ENCODE measurements around the gene PLA1A. TPM values are rescaled to one million over a fixed set of nuclear protein-coding genes. Genes with fewer than 3 reads are reported as not detected.
A peak's percentile ranks its signal among the peaks of the same experiment; 100 is the strongest.
"Not testable (repeated sequence)": the region's sequence is repeated elsewhere in the genome, so short reads cannot be mapped to it uniquely, and the experiment has no call there.

The PLA1A gene
- total RNA-seq, 4 donors from 2014 or later = 3.3 to 12.8 (median 7.3) TPM

GRCh38 chr3:119588112-119588511, 9.6 kb upstream of the PLA1A start:
- peak; percentile 40 for DNase-seq (ENCODE audit: low spot score)
- no peak for ATAC-seq (ENCODE audit: low FRiP score)
- no peak for TF ChIP-seq CTCF (IDR thresholded peaks at IDR 0.05)

GRCh38 chr3:119589102-119589773, 8.4 kb upstream of the PLA1A start:
- ATAC-seq (ENCODE audit: low FRiP score) = no peak
- no peak for TF ChIP-seq CTCF (IDR thresholded peaks at IDR 0.05)
- DNase-seq (ENCODE audit: low spot score) = no peak

- DNase-seq (ENCODE audit: low spot score) = no peak
- TF ChIP-seq CTCF (IDR thresholded peaks at IDR 0.05) = no peak
- no peak for ATAC-seq (ENCODE audit: low FRiP score)
These were observed 7.0 kb upstream of the PLA1A start for GRCh38 chr3:119590706-119591105.

GRCh38 chr3:119592861-119593260, 4.8 kb upstream of the PLA1A start:
- DNase-seq (ENCODE audit: low spot score) = no peak
- no peak for ATAC-seq (ENCODE audit: low FRiP score)
- TF ChIP-seq CTCF (IDR thresholded peaks at IDR 0.05) = no peak

GRCh38 chr3:119594066-119594465, 3.6 kb upstream of the PLA1A start:
- ATAC-seq (ENCODE audit: low FRiP score) (no peak), DNase-seq (ENCODE audit: low spot score) (no peak)
- TF ChIP-seq CTCF (IDR thresholded peaks at IDR 0.05) = no peak

- not testable (repeated sequence) for DNase-seq (ENCODE audit: low spot score); ATAC-seq (ENCODE audit: low FRiP score)
These were observed 2.8 kb upstream of the PLA1A start for GRCh38 chr3:119594929-119595328.

GRCh38 chr3:119595639-119596334, 1.9 kb upstream of the PLA1A start:
- ATAC-seq (ENCODE audit: low FRiP score) = no peak
- no peak for TF ChIP-seq CTCF (IDR thresholded peaks at IDR 0.05)
- no peak for DNase-seq (ENCODE audit: low spot score)
